ENCODE data around the gene KPNB1.

Gene KPNB1

DNA sequence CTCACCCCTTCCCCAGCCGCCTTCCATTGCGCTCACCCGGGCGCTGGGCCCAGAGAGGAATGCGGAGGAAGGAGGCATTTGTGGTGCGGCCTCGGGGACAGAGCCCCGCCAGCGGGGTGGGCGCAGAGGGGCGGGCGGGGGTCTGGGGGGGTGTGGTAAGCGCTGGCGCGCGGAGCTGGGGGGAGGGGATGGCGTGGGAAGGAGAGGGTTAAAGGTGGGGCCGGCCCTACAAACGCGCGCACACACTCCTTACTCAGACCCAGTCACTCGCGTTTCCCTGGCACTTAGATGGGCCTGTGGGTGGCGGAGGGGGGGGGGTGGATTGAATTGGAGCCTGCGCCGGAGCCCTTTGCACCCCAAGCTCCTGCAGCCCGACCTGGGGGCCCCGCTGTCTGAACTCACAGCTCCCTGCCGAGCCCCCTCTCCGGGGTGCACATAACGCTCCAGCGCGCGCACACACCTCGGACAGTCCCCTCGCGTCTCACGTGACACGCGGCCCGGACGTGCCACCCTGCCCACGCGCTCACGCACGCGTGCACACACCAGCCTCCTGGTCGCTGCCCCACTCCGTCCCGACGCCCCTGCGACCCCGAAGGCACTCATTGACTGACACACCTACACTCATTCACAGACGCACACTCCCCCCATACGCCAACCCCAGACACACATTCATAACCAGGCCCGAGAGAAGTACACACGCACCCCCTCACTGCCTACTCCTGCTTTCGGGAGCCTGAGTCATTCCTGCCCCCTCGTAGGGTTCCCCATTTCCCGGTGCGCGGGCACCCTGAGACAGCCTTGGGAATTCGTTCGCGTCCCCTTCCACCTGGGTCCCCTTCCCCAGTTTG is 45.1 kb downstream of the KPNB1 start:
- TF ChIP-seq, protein P1, sequence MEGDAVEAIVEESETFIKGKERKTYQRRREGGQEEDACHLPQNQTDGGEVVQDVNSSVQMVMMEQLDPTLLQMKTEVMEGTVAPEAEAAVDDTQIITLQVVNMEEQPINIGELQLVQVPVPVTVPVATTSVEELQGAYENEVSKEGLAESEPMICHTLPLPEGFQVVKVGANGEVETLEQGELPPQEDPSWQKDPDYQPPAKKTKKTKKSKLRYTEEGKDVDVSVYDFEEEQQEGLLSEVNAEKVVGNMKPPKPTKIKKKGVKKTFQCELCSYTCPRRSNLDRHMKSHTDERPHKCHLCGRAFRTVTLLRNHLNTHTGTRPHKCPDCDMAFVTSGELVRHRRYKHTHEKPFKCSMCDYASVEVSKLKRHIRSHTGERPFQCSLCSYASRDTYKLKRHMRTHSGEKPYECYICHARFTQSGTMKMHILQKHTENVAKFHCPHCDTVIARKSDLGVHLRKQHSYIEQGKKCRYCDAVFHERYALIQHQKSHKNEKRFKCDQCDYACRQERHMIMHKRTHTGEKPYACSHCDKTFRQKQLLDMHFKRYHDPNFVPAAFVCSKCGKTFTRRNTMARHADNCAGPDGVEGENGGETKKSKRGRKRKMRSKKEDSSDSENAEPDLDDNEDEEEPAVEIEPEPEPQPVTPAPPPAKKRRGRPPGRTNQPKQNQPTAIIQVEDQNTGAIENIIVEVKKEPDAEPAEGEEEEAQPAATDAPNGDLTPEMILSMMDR (IDR thresholded peaks at IDR 0.05; ENCODE audit: low read depth, low read length), result no peak
- in situ Hi-C loops (cut with HindIII; ENCODE audit: low sequenced_read_pairs), result no loop called here
- H3K4me3 ChIP-seq (ENCODE audit: low read depth, low read length), result peak overlapping the region; percentile 55
- DNase-seq (ENCODE audit: low read depth, low spot score), result no peak

DNA sequence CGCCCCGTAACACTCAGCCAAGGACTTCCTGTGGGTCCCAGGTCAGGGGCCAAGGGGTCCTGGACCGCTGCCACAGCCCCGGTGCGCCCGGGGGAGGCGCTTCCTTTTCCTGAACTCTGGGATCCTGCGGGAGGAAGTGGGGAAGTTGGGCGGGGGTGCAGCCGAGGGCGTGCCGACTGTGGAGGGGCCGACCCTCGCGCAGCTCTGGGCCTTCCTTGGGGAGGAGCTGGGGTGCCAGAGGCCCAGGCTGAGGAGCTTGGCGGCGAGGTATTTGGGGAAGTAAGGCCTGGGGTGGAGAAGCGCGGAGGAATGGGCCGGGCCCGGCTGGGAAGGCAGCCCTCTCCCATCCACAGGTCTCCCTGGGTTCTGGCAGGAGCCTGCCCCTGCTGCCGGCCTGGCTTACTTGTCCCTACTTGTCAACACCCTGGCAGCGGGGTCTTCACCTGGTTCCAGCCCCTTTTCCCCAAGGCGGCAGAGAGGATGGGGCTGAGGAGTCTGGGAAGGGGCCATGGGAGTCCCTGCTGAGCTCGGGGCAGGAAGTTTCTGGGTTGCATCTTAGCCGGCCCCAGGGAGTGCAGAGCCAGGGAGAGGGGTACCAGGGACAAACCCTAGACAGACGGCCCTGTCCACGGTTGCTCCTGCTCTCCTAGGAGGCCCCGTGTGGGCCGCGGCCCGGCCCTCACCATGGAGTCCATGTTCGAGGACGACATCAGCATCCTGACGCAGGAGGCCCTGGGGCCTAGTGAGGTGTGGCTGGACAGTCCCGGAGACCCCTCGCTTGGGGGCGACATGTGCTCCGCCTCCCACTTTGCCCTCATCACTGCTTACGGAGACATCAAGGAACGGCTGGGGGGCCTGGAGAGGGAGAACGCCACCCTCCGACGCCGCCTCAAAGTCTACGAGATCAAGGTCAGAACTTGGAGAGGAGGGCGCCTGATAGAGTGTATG is 46.0 kb downstream of the KPNB1 start:
- no peak for DNase-seq (ENCODE audit: low read depth, low spot score)
- TF ChIP-seq, protein P1 (IDR thresholded peaks at IDR 0.05; ENCODE audit: low read depth, low read length), result no peak
- H3K4me3 ChIP-seq (ENCODE audit: low read depth, low read length), result no peak overlapping the region
- in situ Hi-C loops (cut with HindIII; ENCODE audit: low sequenced_read_pairs), result no loop called here

GRCh38 chr17:47696717-47697642 is 47.3 kb downstream of the KPNB1 start:
- DNase-seq (ENCODE audit: low read depth, low spot score), result no peak
- in situ Hi-C loops (cut with HindIII; ENCODE audit: low sequenced_read_pairs), result no loop called here
- TF ChIP-seq, protein P1 (IDR thresholded peaks at IDR 0.05; ENCODE audit: low read depth, low read length), result no peak
- no peak overlapping the region for H3K4me3 ChIP-seq (ENCODE audit: low read depth, low read length)

DNA sequence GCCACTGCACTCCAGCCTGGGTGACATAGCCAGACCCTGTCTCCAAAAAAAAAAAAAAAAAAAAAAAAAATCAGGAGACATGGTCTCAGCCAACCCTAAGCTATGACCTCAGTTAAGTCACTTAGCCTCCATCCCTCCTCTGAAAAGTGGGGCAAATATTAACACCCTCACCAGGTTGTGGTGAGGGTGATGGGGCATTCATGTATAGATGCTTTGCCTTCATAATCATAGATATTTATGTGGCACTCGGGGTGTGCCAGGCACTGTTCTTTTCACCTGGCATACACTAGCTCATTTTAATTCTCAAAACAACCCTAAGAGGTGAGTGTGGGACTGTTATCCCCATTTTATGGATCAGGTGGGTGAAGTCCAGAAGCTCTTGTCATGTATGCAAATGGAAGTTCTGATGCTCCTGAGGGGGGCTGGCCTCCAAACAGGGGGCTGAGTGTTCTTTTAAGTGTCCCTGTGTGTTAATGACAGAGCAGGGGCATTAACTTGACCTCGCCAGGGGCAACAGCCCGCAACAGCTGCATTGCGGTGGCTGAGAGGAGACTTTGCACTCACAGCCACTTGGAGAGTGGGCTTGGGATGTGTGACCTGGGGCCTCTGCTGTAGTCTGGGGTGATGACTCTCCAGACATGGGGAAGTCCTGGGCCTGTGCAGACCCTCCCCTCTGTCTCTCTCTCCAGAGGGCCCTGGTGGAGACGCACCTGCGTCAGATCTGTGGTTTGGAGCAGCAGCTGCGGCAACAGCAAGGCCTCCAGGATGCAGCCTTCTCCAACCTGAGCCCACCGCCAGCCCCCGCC is 48.4 kb downstream of the KPNB1 start:
- DNase-seq (ENCODE audit: low read depth, low spot score), result no peak
- in situ Hi-C loops (cut with HindIII; ENCODE audit: low sequenced_read_pairs), result no loop called here
- H3K4me3 ChIP-seq (ENCODE audit: low read depth, low read length), result no peak overlapping the region
- TF ChIP-seq, protein P1 (IDR thresholded peaks at IDR 0.05; ENCODE audit: low read depth, low read length), result no peak

DNA sequence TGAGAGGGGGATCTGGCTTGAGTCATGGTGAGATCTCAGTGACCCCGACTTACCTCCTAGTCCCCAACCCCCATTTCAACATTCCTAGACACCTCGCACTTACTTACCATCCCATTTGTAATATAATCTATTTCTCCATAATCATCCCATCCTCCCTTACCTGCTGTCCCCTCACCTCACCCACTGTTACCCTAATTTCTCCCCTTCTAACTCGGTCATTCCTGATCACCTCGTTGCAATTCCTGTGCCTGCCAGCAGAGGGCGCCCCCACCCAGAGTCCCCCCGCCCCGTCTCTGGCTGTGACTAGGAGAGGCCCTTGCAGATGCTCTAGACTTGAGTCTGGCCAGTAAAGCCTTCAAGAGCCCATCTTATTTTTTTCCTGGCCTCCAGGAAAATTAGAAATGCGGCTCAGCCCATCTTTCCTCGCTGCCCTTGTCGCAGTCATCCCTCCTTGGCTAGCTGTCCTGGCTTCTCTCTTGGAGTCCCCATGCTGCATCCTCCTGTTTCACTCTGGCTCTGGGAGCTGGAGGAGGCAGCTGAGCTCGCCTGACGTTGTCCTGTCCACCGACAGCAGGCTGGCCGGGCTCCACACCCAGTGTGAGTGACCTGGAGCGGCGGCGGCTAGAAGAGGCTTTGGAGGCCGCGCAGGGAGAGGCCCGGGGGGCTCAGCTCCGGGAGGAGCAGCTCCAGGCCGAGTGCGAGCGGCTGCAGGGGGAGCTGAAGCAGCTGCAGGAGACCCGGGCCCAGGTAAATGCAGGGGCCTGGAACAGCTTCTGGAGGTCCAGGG is 49.2 kb downstream of the KPNB1 start:
- TF ChIP-seq, protein P1 (IDR thresholded peaks at IDR 0.05; ENCODE audit: low read depth, low read length), result peak; percentile 95
- peak; percentile 42 for DNase-seq (ENCODE audit: low read depth, low spot score)
- no peak overlapping the region for H3K4me3 ChIP-seq (ENCODE audit: low read depth, low read length)
- in situ Hi-C loops (cut with HindIII; ENCODE audit: low sequenced_read_pairs), result no loop called here
